ENCODE measurements around the gene TRPM4. TPM values are rescaled to one million over a fixed set of nuclear protein-coding genes. Genes with fewer than 3 reads are reported as not detected.

TRPM4 gene
- total and polyA plus RNA-seq, 2 of the 13 experiments (the other 11 are each of a cell fraction or from before 2014, with no cell fraction given) = 1.9 to 4.3 TPM

DNA sequence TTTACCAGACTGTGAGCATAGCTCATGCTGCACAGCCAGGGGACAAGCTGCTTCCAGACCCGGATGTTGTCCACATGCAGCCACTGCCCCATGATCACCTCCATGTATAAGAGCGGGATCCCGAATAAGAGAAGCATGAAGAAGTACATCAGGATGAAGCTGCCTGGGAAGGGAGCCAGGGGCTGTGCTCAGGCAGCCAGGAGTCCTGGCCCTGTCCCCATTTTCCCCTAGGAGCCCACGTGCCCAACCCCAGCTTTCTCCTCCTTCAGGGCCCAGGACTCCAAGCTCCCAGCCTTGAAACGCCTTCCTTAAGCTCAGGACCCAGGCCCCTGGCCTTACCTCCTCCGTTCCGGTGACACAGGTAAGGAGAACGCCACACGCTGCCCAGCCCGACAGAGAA lies 98.1 kb downstream of the TRPM4 start (continued):
- TF ChIP-seq ZMYM4 (CRISPR knock-in tag; IDR thresholded peaks at IDR 0.05) (no peak), ZNF792 (CRISPR knock-in tag; IDR thresholded peaks at IDR 0.05) (no peak), ZNF550 (CRISPR knock-in tag; IDR thresholded peaks at IDR 0.05; ENCODE audit: borderline replicate concordance) (no peak), IRX3 (CRISPR knock-in tag; IDR thresholded peaks at IDR 0.05; ENCODE audit: borderline replicate concordance, low read depth) (no peak), ZNF558 (CRISPR knock-in tag; IDR thresholded peaks at IDR 0.05; ENCODE audit: borderline replicate concordance) (no peak)

DNA sequence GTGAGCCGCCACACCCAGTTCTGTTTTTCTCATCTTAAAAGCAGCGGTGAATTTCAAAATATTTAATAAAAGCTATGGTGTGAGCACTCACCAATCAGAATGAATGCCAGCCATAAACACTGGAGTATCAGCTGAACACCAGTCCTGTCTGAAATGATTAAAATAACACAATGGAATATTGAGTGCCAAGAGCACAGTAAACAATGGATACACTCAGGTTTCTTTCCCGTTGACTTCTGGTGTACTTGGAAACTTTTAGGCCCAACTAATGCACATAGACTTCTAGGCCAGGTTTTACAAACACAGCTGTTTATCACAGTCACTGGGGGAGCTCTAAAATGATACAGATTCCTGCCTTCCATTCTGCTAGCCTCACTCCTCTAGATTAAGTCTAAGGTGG lies 99.1 kb downstream of the TRPM4 start:
- no peaks in the 10 kb centered on the region for H4K20me1 ChIP-seq (ENCODE audit: insufficient read depth, low read length)
- H3K27me3 ChIP-seq (ENCODE audit: control insufficient read depth in 1 of 2, insufficient read depth in 2 of 2, low read length in 2 of 2) = peaks cover 2 to 22% of the 10 kb centered on the region in 2 experiments; a peak in 3 of 5 replicates
- no peaks in the 10 kb centered on the region for H3K36me3 ChIP-seq (replicated peaks in 1 of 2; ENCODE audit: control insufficient read depth in 1 of 2, insufficient read depth in 2 of 2, low read length in 2 of 2)
- H2AFZ ChIP-seq (ENCODE audit: low read length) = no peak overlapping the region
- no peaks in the 10 kb centered on the region for H3K4me1 ChIP-seq (ENCODE audit: insufficient read depth, low read length)
- H3K9ac ChIP-seq (ENCODE audit: insufficient read depth, low read depth, low read length) = no peak overlapping the region
- 28% methylated on average over 3 of the region's 3 CpGs for WGBS (ENCODE audit: low lambda C conversion rate)
- ChIA-PET POLR2A (no interaction called here), CTCF (ENCODE audit: low intra/inter-chr PET ratio, low total read pairs) (no interaction called here)
- no peak overlapping the region for H3K4me3 ChIP-seq (replicated peaks in 1 of 3; ENCODE audit: insufficient read depth in 1 of 3, low read depth in 2 of 3, low read length in 3 of 3)
- FAIRE-seq (no peak), ATAC-seq (no peak), DNase-seq (ENCODE audit: low spot score) (no peak)
- in situ Hi-C loops (cut with HindIII; ENCODE audit: extremely low pct_ligation_motif_present, low pct_unique_long_range_greater_than_20kb) = no loop called here
- peaks cover 9% of the 10 kb centered on the region for H3K9me3 ChIP-seq (ENCODE audit: low read length)
- no peak overlapping the region for H3K4me2 ChIP-seq (ENCODE audit: low read depth, low read length)
- H3K79me2 ChIP-seq (ENCODE audit: insufficient read depth, low read length) = no peaks in the 10 kb centered on the region
- BruUV-seq (replicated peaks) = no TSS peak
- H3K27ac ChIP-seq (ENCODE audit: extremely low read length, insufficient read depth, low read length) = no peak overlapping the region
- intact Hi-C loops (cut with micrococcal nuclease; ENCODE audit: unreplicated experiment) = no loop called here
- TF ChIP-seq, protein P1, sequence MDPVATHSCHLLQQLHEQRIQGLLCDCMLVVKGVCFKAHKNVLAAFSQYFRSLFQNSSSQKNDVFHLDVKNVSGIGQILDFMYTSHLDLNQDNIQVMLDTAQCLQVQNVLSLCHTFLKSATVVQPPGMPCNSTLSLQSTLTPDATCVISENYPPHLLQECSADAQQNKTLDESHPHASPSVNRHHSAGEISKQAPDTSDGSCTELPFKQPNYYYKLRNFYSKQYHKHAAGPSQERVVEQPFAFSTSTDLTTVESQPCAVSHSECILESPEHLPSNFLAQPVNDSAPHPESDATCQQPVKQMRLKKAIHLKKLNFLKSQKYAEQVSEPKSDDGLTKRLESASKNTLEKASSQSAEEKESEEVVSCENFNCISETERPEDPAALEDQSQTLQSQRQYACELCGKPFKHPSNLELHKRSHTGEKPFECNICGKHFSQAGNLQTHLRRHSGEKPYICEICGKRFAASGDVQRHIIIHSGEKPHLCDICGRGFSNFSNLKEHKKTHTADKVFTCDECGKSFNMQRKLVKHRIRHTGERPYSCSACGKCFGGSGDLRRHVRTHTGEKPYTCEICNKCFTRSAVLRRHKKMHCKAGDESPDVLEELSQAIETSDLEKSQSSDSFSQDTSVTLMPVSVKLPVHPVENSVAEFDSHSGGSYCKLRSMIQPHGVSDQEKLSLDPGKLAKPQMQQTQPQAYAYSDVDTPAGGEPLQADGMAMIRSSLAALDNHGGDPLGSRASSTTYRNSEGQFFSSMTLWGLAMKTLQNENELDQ (CRISPR knock-in tag; IDR thresholded peaks at IDR 0.05; ENCODE audit: borderline replicate concordance) = no peak
- TF ChIP-seq KDM6A (CRISPR knock-in tag; IDR thresholded peaks at IDR 0.05; ENCODE audit: low read depth) = no peak
- no peak for TF ChIP-seq ZNF207 (IDR thresholded peaks at IDR 0.05; ENCODE audit: borderline replicate concordance)
- TF ChIP-seq ZNF616 (CRISPR knock-in tag; IDR thresholded peaks at IDR 0.05; ENCODE audit: low read depth) = no peak
- TF ChIP-seq FOXA1 (IDR thresholded peaks at IDR 0.05) = no peak
- TF ChIP-seq FOXA1 (CRISPR knock-in tag; IDR thresholded peaks at IDR 0.05) = no peak
- no peak for TF ChIP-seq RBM39 (IDR thresholded peaks at IDR 0.05; ENCODE audit: low read depth, low read length, poor library complexity, severe bottlenecking)
- TF ChIP-seq ZFP91 (CRISPR knock-in tag; IDR thresholded peaks at IDR 0.05; ENCODE audit: borderline replicate concordance) = no peak
- no peak for TF ChIP-seq HOXA3 (CRISPR knock-in tag; IDR thresholded peaks at IDR 0.05)
- TF ChIP-seq NCOA5 (CRISPR knock-in tag; IDR thresholded peaks at IDR 0.05) = no peak
- TF ChIP-seq ZNF777 (CRISPR knock-in tag; IDR thresholded peaks at IDR 0.05) = no peak
- TF ChIP-seq U2AF2 (IDR thresholded peaks at IDR 0.05; ENCODE audit: low read depth, low read length) = no peak
- TF ChIP-seq ZNF17 (CRISPR knock-in tag; IDR thresholded peaks at IDR 0.05) = no peak

All from HepG2 (cell line).